CD4-positive, alpha-beta memory T cell (primary cell): ENCODE data around the gene PLXNA2. TPM values are rescaled to one million over a fixed set of nuclear protein-coding genes. Genes with fewer than 3 reads are reported as not detected.

Source experiments
- CTCF ChIA-PET: fragments of 350-600 bp; sonication (Branson Sonifier 250); formaldehyde crosslinking; loops from one replicate; lab custom pipeline; 2021; ENCODE audit warnings: inconsistent platforms; ENCODE audit not compliant: partially characterized antibody; lab: Charles Lee
- POLR2A ChIA-PET: fragments of 350-600 bp; sonication (Branson Sonifier 250); formaldehyde crosslinking; loops from one replicate; lab custom pipeline; 2021; ENCODE audit not compliant: partially characterized antibody; lab: Charles Lee
- DNase-seq, 5 donors: peaks; one replicate each; pipeline versions ENCODE4 v3.0.0 to v3.0.0-alpha.2; 2020 to 2022; ENCODE audit warnings: mixed read lengths in 1 of 5
- H3K27ac ChIP-seq: one replicate; pipeline ENCODE4 v1.7.0; 2013; ENCODE audit warnings: low read depth, low read length
- H3K27me3 ChIP-seq: 2 replicates; pipeline ENCODE4 v1.7.0; 2013; ENCODE audit warnings: mild to moderate bottlenecking, low read length, moderate library complexity; ENCODE audit not compliant: insufficient read depth
- H3K36me3 ChIP-seq: 2 replicates; pipeline ENCODE4 v1.7.0; 2013; ENCODE audit warnings: mild to moderate bottlenecking, low read length, moderate library complexity; ENCODE audit not compliant: insufficient read depth
- H3K4me1 ChIP-seq: 2 replicates; pipeline ENCODE4 v1.7.0; 2013; ENCODE audit warnings: mild to moderate bottlenecking, low read length, moderate library complexity; ENCODE audit not compliant: insufficient read depth
- H3K4me3 ChIP-seq, 2 donors: one replicate each; pipeline ENCODE4 v1.7.0; 2013; ENCODE audit warnings: low read length in 2 of 2, mild to moderate bottlenecking in 1 of 2
- H3K9me3 ChIP-seq, 2 donors: one replicate each; pipeline ENCODE4 v1.7.0; 2013; ENCODE audit warnings: low read length in 2 of 2, control low read depth in 1 of 2; ENCODE audit not compliant: control insufficient read depth in 1 of 2
- H3K27ac Mint-ChIP-seq, 7 donors: one replicate each; pipeline ENCODE4 v1.8.0; 2020 to 2021; ENCODE audit warnings: mixed read lengths in 7 of 7, mild to moderate bottlenecking in 6 of 7, inconsistent platforms in 3 of 7, moderate library complexity in 3 of 7
- H3K27me3 Mint-ChIP-seq, 2 donors: one replicate each; pipeline ENCODE4 v1.8.0; 2020 to 2021; ENCODE audit warnings: mixed read lengths in 2 of 2
- H3K36me3 Mint-ChIP-seq, 2 donors: one replicate each; pipeline ENCODE4 v1.8.0; 2020 to 2021; ENCODE audit warnings: mixed read lengths in 2 of 2, inconsistent platforms in 1 of 2, mild to moderate bottlenecking in 1 of 2
- H3K4me1 Mint-ChIP-seq, 4 donors: one replicate each; pipeline ENCODE4 v1.8.0; 2020 to 2021; ENCODE audit warnings: mixed read lengths in 4 of 4, mild to moderate bottlenecking in 1 of 4
- H3K4me3 Mint-ChIP-seq, 8 donors: one replicate each; pipeline ENCODE4 v1.8.0; 2020 to 2021; ENCODE audit warnings: mixed read lengths in 8 of 8, mild to moderate bottlenecking in 7 of 8, moderate library complexity in 6 of 8, inconsistent platforms in 3 of 8
- H3K9me3 Mint-ChIP-seq, 8 donors: one replicate each; pipeline ENCODE4 v1.8.0; 2020 to 2021; ENCODE audit warnings: mixed read lengths in 8 of 8, mild to moderate bottlenecking in 5 of 8, inconsistent platforms in 3 of 8, moderate library complexity in 1 of 8
- intact Hi-C: fragments of 100-400 bp; cut with micrococcal nuclease; formaldehyde crosslinking; loops from one replicate; pipeline ENCODE4 v1.15.1; 2023
- polyA plus RNA-seq, 2 donors: library from polyadenylated mRNA; unstranded; fragments of 300-500 nt; fragmentation: Illumina TruSeq; gene quantifications; one replicate each; pipeline ENCODE4 v1.2.3, GENCODE V29; 2021
- total RNA-seq, 2 experiments: library from RNA; stranded (reverse); gene quantifications; one replicate each; pipeline ENCODE4 v1.2.3, GENCODE V29; 2021

PLXNA2 gene
- total and polyA plus RNA-seq, 4 experiments from 2014 or later, result 0.10 to 4.0 (median 1.8) TPM

GRCh38 chr1:208224192-208224713 is 19.9 kb downstream of the PLXNA2 start:
- POLR2A ChIA-PET, result interaction anchor here (2.4 kb wide), 1 partner anchor 20 kb away, joined by 9 read pairs; the partner anchor contains the start of gene PLXNA2
- no peaks in the 10 kb centered on the region for H3K36me3 Mint-ChIP-seq
- H3K36me3 ChIP-seq, result no peaks in the 10 kb centered on the region
- no peaks in the 10 kb centered on the region for H3K4me1 ChIP-seq
- CTCF ChIA-PET, result interaction anchor here (3.6 kb wide), 1 partner anchor 21 kb away, joined by 12 read pairs; the partner anchor contains the start of gene PLXNA2
- H3K27me3 ChIP-seq, result no peaks in the 10 kb centered on the region
- H3K9me3 Mint-ChIP-seq, result peaks cover 0 to 2% (median 0%) of the 10 kb centered on the region in 8 donors
- H3K4me3 Mint-ChIP-seq, result no peak overlapping the region
- no peaks in the 10 kb centered on the region for H3K9me3 ChIP-seq
- peak overlapping the region in 1 of 7 donors; percentile 31 for H3K27ac Mint-ChIP-seq
- no peak overlapping the region for H3K4me3 ChIP-seq
- no peak overlapping the region for H3K27ac ChIP-seq
- intact Hi-C loops, result no loop called here
- peaks cover 10 to 16% of the 10 kb centered on the region in 2 donors for H3K27me3 Mint-ChIP-seq
- DNase-seq, result no peak
- peaks cover 0 to 2% (median 0%) of the 10 kb centered on the region in 4 donors for H3K4me1 Mint-ChIP-seq

- Histone ChIP-seq H3K27ac (no peak overlapping the region), H3K27me3 (no peaks in the 10 kb centered on the region), H3K4me1 (no peaks in the 10 kb centered on the region), H3K4me3 (no peak overlapping the region), H3K36me3 (no peaks in the 10 kb centered on the region), H3K9me3 (no peaks in the 10 kb centered on the region)
- H3K4me1 Mint-ChIP-seq, result peaks cover 0 to 2% (median 0%) of the 10 kb centered on the region in 4 donors
- H3K27ac Mint-ChIP-seq, result no peak overlapping the region
- CTCF ChIA-PET, result interaction anchor here (3.6 kb wide), 1 partner anchor 22 kb away, joined by 12 read pairs; the partner anchor contains the start of gene PLXNA2
- peaks cover 3 to 9% of the 10 kb centered on the region in 2 donors for H3K27me3 Mint-ChIP-seq
- no peaks in the 10 kb centered on the region for H3K36me3 Mint-ChIP-seq
- H3K4me3 Mint-ChIP-seq, result no peak overlapping the region
- intact Hi-C loops, result no loop called here
- no peak for DNase-seq
- H3K9me3 Mint-ChIP-seq, result no peaks in the 10 kb centered on the region
- POLR2A ChIA-PET, result interaction anchor here (2.4 kb wide), 1 partner anchor 21 kb away, joined by 9 read pairs; the partner anchor contains the start of gene PLXNA2
Measured at GRCh38 chr1:208223136-208223535, 21.0 kb downstream of the PLXNA2 start.

- Histone ChIP-seq H3K27me3 (no peaks in the 10 kb centered on the region), H3K27ac (no peak overlapping the region), H3K4me1 (no peaks in the 10 kb centered on the region), H3K4me3 (no peak overlapping the region), H3K36me3 (no peaks in the 10 kb centered on the region), H3K9me3 (no peaks in the 10 kb centered on the region)
- ChIA-PET CTCF (interaction anchor here (3.6 kb wide), 1 partner anchor 22 kb away, joined by 12 read pairs; the partner anchor contains the start of gene PLXNA2), POLR2A (interaction anchor here (2.4 kb wide), 1 partner anchor 22 kb away, joined by 9 read pairs; the partner anchor contains the start of gene PLXNA2)
- no peak for DNase-seq
- intact Hi-C loops, result no loop called here
- Mint-ChIP-seq H3K9me3 (no peaks in the 10 kb centered on the region), H3K36me3 (no peaks in the 10 kb centered on the region), H3K4me3 (no peak overlapping the region), H3K4me1 (peaks cover 0 to 2% (median 0%) of the 10 kb centered on the region in 4 donors), H3K27me3 (peaks cover 3 to 9% of the 10 kb centered on the region in 2 donors), H3K27ac (no peak overlapping the region)
Measured at GRCh38 chr1:208222376-208223126, 21.6 kb downstream of the PLXNA2 start.

DNA sequence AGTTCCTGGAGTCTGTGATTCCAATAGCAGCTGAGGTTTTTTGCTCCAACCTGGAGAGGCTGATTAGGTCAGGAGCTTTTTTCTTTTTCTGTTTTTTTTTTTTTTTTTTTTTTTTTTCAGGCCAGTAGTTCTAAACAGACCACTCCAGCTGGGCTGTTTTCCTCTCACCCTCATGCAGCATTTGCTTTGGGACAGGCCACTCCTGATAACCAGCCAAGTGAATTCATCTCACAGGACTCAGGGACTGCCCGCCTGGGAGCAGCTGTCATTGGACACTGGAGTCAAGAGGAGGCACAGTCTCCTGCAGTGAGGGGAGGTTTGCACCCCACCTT is 22.9 kb downstream of the PLXNA2 start:
- CTCF ChIA-PET, result interaction anchor here (0.7 to 3.6 kb wide), 3 partner anchors 18 to 24 kb away, joined by 3 to 12 read pairs (median 3); partner anchors contain the start of gene PLXNA2
- no peak overlapping the region for H3K4me3 Mint-ChIP-seq
- no peak overlapping the region for H3K27ac ChIP-seq

DNA sequence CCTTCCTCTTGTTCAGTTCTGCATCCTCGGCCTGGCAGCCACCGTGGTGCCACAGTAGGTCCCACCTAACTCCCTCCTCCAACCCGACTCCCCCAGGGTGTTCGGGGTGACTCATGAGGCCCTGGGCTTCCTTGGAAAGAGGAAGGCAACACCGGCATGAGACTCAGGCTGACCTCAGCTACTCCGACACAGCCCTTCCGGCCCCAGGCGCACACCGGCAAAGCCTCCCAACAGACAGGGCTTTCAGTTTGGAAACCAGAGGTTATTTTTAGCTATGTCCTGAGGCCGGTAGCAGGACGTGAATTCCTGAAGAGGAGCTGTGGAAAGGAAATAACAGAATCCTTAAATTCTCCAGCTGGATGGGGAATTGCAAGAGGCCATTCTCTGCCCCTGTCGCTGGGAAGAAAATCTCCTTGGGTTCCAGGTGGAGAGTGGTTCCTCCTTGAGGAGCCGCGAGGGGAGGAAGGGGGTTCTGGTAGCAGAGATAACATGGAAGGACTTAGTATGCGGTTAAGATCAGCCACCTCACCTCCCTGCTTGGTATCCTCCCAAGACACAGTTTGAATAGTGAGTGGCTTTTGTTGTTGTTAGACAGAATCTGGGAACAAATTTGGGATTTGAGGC is 24.4 kb downstream of the PLXNA2 start:
- Mint-ChIP-seq H3K27me3 (peaks cover 3 to 9% of the 10 kb centered on the region in 2 donors), H3K4me3 (no peak overlapping the region), H3K9me3 (peaks cover 0 to 3% (median 0%) of the 10 kb centered on the region in 8 donors), H3K27ac (no peak overlapping the region), H3K36me3 (peaks cover 0 to 4% of the 10 kb centered on the region in 2 donors), H3K4me1 (peaks cover 0 to 4% (median 0%) of the 10 kb centered on the region in 4 donors)
- no peaks in the 10 kb centered on the region for H3K36me3 ChIP-seq
- ChIA-PET CTCF (interaction anchor here (3.2 kb wide), 1 partner anchor 25 kb away, joined by 11 read pairs; the partner anchor contains the start of gene PLXNA2), POLR2A (no interaction called here)
- H3K27ac ChIP-seq, result no peak overlapping the region
- intact Hi-C loops, result no loop called here
- DNase-seq, result no peak
- no peaks in the 10 kb centered on the region for H3K27me3 ChIP-seq
- no peaks in the 10 kb centered on the region for H3K9me3 ChIP-seq
- H3K4me3 ChIP-seq, result no peak overlapping the region
- no peaks in the 10 kb centered on the region for H3K4me1 ChIP-seq

More for the DNA sequence above, 22.9 kb downstream of the PLXNA2 start:
- H3K27me3 Mint-ChIP-seq, result peaks cover 3 to 9% of the 10 kb centered on the region in 2 donors
- H3K4me1 ChIP-seq, result no peaks in the 10 kb centered on the region
- H3K27ac Mint-ChIP-seq, result no peak overlapping the region
- DNase-seq, result no peak
- no peaks in the 10 kb centered on the region for H3K9me3 Mint-ChIP-seq
- no peaks in the 10 kb centered on the region for H3K9me3 ChIP-seq
- peaks cover 0 to 2% (median 0%) of the 10 kb centered on the region in 4 donors for H3K4me1 Mint-ChIP-seq
- H3K27me3 ChIP-seq, result no peaks in the 10 kb centered on the region
- no peak overlapping the region for H3K4me3 ChIP-seq
- POLR2A ChIA-PET, result no interaction called here
- H3K36me3 Mint-ChIP-seq, result peaks cover 0 to 4% of the 10 kb centered on the region in 2 donors
- intact Hi-C loops, result no loop called here
- H3K36me3 ChIP-seq, result no peaks in the 10 kb centered on the region

GRCh38 chr1:208219098-208219658 is 25.0 kb downstream of the PLXNA2 start:
- ChIA-PET POLR2A (no interaction called here), CTCF (interaction anchor here (3.2 kb wide), 1 partner anchor 26 kb away, joined by 11 read pairs; the partner anchor contains the start of gene PLXNA2)
- no peaks in the 10 kb centered on the region for H3K36me3 ChIP-seq
- H3K27me3 ChIP-seq, result no peaks in the 10 kb centered on the region
- no peaks in the 10 kb centered on the region for H3K9me3 ChIP-seq
- intact Hi-C loops, result no loop called here
- no peak overlapping the region for H3K4me3 ChIP-seq
- Mint-ChIP-seq H3K27me3 (peaks cover 2 to 5% of the 10 kb centered on the region in 2 donors), H3K9me3 (peaks cover 0 to 3% (median 0%) of the 10 kb centered on the region in 8 donors), H3K4me1 (peaks cover 0 to 4% (median 0%) of the 10 kb centered on the region in 4 donors), H3K27ac (no peak overlapping the region), H3K4me3 (no peak overlapping the region), H3K36me3 (peaks cover 0 to 4% of the 10 kb centered on the region in 2 donors)
- no peak for DNase-seq
- no peaks in the 10 kb centered on the region for H3K4me1 ChIP-seq
- H3K27ac ChIP-seq, result no peak overlapping the region
